Esophagus squamous epithelium (tissue), 4 donors: ENCODE measurements around the gene RBM34.

Source experiments
- CTCF ChIP-seq, 6 experiments: fragments of 450-650 bp in 4 of 6; fragments of 200-600 bp in 2 of 6; sonication (generic) in 2 of 6; IDR thresholded peaks; one replicate each; pipeline ENCODE4 v1.5.1; 2016 to 2019; ENCODE audit warnings: antibody characterized with exemption in 6 of 6, mild to moderate bottlenecking in 4 of 6, moderate library complexity in 4 of 6
- POLR2A ChIP-seq, 4 donors: fragments of 450-650 bp; IDR thresholded peaks; one replicate each; pipeline ENCODE4 v1.6.1; 2017; ENCODE audit warnings: antibody characterized with exemption in 4 of 4, mild to moderate bottlenecking in 4 of 4, moderate library complexity in 3 of 4

- no peak for TF ChIP-seq CTCF (IDR thresholded peaks at IDR 0.05)
- TF ChIP-seq POLR2A (IDR thresholded peaks at IDR 0.05): no peak
Observed at GRCh38 chr1:235108876-235109275, 52.2 kb downstream of the RBM34 start.
